ENCODE measurements around the gene NPTX2.
"Not testable (repeated sequence)": the region's sequence is repeated elsewhere in the genome, so short reads cannot be mapped to it uniquely, and the experiment has no call there.

NPTX2 gene, protein sequence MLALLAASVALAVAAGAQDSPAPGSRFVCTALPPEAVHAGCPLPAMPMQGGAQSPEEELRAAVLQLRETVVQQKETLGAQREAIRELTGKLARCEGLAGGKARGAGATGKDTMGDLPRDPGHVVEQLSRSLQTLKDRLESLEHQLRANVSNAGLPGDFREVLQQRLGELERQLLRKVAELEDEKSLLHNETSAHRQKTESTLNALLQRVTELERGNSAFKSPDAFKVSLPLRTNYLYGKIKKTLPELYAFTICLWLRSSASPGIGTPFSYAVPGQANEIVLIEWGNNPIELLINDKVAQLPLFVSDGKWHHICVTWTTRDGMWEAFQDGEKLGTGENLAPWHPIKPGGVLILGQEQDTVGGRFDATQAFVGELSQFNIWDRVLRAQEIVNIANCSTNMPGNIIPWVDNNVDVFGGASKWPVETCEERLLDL

GRCh38 chr7:98617051-98617959 lies at the start of gene NPTX2:
NPTX2 (plus strand) TSS chr7:98617285; CDS start chr7:98617462, 177 bp downstream.
- no peak within 1 kb of the TSS for H3K4me3 ChIP-seq (ENCODE audit: low read depth, low read length)
- no peak for TF ChIP-seq CTCF (conservative IDR thresholded peaks at IDR 0.05; ENCODE audit: low read depth, low read length)
- no peak for DNase-seq (ENCODE audit: low read depth)

- no peak for DNase-seq (ENCODE audit: low read depth)
- no peak for TF ChIP-seq CTCF (conservative IDR thresholded peaks at IDR 0.05; ENCODE audit: low read depth, low read length)
- no peak overlapping the region for H3K4me3 ChIP-seq (ENCODE audit: low read depth, low read length)
These were observed 49.1 kb upstream of the NPTX2 start for GRCh38 chr7:98567991-98568390.

GRCh38 chr7:98568891-98569290 lies 48.2 kb upstream of the NPTX2 start:
- no peak for DNase-seq (ENCODE audit: low read depth)
- H3K4me3 ChIP-seq (ENCODE audit: low read depth, low read length) = no peak overlapping the region
- no peak for TF ChIP-seq CTCF (conservative IDR thresholded peaks at IDR 0.05; ENCODE audit: low read depth, low read length)

- no peak overlapping the region for H3K4me3 ChIP-seq (ENCODE audit: low read depth, low read length)
- no peak for DNase-seq (ENCODE audit: low read depth)
- TF ChIP-seq CTCF (conservative IDR thresholded peaks at IDR 0.05; ENCODE audit: low read depth, low read length) = no peak
These were observed 47.3 kb upstream of the NPTX2 start for GRCh38 chr7:98569691-98570337.

DNA sequence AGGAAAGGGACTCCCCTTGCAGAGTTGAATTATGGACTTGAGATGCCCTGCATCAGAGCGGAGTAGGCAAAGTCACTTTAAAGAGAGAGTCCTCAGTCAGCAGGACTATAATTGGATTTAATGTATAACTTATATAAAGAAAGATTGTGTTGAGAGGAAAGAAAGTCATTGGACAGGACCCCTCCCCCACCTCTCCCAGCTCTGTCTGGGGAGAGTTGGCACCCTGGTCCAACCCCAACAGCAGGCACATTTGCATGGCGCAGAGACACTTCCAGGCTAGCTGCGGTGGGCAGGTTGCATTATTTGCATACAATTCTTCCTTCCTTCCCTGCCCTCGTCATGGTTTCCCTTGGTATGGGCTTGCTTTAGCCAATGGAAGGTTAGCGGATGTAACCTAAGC lies 46.1 kb upstream of the NPTX2 start:
- no peak overlapping the region for H3K4me3 ChIP-seq (ENCODE audit: low read depth, low read length)
- TF ChIP-seq CTCF (conservative IDR thresholded peaks at IDR 0.05; ENCODE audit: low read depth, low read length) = no peak
- DNase-seq (ENCODE audit: low read depth) = no peak

GRCh38 chr7:98571986-98572385 lies 45.1 kb upstream of the NPTX2 start:
- no peak for DNase-seq (ENCODE audit: low read depth)
- no peak overlapping the region for H3K4me3 ChIP-seq (ENCODE audit: low read depth, low read length)
- no peak for TF ChIP-seq CTCF (conservative IDR thresholded peaks at IDR 0.05; ENCODE audit: low read depth, low read length)

DNA sequence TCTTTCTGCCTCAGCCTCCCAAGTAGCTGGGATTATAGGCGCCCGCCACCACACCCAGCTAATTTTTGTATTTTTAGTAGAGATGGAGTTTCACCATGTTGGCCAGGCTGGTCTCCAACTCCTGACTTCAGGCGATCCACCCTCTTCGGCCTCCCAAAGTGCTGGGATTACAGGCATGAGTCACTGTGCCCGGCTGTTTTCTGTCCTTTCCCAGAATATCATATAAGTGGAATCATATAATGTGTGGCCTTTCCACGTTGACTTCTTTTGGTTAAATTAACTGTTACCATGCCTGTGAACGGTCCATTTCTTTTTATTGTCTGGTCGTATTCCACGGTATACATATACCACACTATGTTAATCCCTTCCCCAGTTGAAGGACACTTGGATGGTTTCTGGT lies 44.4 kb upstream of the NPTX2 start:
- H3K4me3 ChIP-seq (ENCODE audit: low read depth, low read length); DNase-seq (ENCODE audit: low read depth): not testable (repeated sequence)
